Cardiac fibroblast (primary cell): ENCODE results near the gene GAA.

Experiments used
- DNase-seq, 2 donors: peaks; one replicate each; pipeline versions ENCODE4 v3.0.0 to v3.0.0-alpha.2; 2010; ENCODE audit warnings: low read depth in 2 of 2
- H3K4me3 ChIP-seq, 2 donors: replicated peaks in 1 of 2; 1 replicate in 1 of 2; 2 replicates in 1 of 2; pipeline ENCODE4 v1.5.1; 2011; ENCODE audit warnings: low read depth in 2 of 2, low read length in 2 of 2, mild to moderate bottlenecking in 2 of 2, moderate library complexity in 1 of 2
- CTCF ChIP-seq: IDR thresholded peaks from one replicate; pipeline ENCODE4 v1.5.1; 2011; ENCODE audit warnings: low read depth, mild to moderate bottlenecking, low read length, inconsistent platforms

GAA gene

DNA sequence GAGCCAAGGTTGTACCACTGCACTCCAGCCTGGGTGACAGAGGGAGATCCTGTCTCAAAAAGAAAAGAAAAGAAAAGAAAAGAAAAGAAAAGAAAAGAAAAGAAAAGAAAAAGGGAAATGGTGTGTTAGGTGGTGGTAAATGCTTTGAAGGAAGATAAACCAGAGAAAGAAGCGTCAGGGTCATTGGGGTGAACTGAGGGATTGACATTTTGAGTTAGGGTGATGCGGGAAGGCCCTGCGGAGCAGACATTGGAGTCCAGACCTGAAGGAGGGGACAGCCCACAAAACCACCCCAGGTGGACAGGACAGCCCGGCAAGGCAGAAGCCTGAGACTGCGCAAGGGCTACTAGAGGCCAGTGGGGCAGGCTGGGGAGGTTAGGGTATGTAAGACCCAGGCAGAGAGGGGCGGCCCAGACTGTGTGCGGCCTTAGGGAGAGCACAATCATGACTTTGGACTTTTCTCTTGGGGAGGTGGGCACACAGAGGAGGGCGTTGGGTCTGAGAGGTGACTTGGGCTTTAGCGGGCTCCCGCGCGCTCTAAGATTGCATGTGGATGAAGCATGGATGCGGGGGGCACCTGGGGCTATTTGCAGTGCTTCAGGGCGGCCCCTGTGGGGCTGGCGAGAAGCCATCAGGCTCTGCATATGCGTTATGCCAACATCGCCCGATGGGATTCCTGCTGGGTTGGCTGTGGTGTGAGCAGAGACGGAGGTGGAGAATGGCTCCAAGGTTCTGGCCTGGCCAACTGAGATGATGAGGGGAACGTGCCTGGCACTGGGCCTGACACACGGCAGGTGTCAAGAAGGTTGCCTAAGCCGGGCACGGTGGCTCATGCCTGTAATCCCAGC is 3.3 kb upstream of the GAA start:
- TF ChIP-seq CTCF = no peak

DNA sequence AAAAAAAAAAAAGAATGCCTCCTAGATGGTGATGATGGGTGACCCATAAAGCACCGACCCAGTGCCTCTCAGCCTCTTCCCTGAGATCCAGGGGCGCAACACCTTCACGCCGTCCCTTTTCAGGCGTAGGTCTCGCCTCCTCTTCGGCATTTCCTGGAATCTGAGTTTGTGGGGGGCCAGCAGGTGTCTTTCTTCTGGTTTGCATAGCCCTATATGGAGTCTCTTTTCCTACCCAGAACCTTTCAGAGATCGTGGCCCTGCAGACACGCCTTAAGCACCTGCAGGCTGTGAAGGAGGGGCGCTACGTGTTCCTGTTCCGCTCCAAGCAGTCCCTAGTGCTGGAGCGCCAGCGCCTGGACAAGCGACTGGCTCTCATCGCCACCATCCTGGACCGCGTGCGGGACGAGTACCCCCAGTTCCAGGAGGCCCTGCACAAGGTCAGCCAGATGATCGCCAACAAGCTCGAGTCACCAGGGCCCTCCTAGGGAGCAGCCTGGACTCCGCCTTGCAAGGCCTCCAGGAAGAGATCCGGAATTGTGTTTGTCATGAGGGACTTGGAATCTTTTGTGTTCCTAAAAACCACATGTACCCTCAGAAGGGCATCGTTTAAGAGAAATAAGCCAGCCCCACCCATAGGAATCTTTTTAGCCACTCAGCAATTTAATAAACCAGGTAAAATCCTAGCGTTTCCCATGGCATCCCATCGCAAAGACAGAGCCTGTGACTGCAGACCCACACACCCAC is 1.9 kb upstream of the GAA start:
- TF ChIP-seq CTCF = no peak
- no peak overlapping the region for H3K4me3 ChIP-seq
- DNase-seq = no peak

More for the DNA sequence above, 3.3 kb upstream of the GAA start:
- no peak for DNase-seq
- no peak overlapping the region for H3K4me3 ChIP-seq

DNA sequence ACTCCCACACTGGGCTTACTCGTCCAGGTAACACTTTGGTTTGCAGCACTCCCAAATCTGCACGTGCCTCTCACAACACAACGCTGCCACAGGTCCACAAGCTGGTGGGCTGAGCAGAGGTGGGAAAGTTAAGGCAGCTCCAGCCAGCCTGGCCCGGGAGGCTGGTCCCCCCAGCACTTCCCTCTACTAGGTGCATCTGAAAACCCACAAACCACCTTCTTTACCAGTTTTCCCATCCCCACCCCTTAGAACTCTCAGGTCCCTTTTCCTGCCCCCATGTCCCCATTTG is 1.4 kb upstream of the GAA start:
- no peak overlapping the region for H3K4me3 ChIP-seq
- no peak for TF ChIP-seq CTCF
- no peak for DNase-seq

DNA sequence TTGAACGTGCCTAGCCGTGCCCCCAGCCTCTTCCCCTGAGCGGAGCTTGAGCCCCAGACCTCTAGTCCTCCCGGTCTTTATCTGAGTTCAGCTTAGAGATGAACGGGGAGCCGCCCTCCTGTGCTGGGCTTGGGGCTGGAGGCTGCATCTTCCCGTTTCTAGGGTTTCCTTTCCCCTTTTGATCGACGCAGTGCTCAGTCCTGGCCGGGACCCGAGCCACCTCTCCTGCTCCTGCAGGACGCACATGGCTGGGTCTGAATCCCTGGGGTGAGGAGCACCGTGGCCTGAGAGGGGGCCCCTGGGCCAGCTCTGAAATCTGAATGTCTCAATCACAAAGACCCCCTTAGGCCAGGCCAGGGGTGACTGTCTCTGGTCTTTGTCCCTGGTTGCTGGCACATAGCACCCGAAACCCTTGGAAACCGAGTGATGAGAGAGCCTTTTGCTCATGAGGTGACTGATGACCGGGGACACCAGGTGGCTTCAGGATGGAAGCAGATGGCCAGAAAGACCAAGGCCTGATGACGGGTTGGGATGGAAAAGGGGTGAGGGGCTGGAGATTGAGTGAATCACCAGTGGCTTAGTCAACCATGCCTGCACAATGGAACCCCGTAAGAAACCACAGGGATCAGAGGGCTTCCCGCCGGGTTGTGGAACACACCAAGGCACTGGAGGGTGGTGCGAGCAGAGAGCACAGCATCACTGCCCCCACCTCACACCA is 724 bp downstream of the GAA start:
- peak; percentile 11 to 31 for DNase-seq
- peak overlapping the region; percentile 96 for H3K4me3 ChIP-seq
- TF ChIP-seq CTCF = no peak

GRCh38 chr17:80102664-80103448 is 1.5 kb downstream of the GAA start:
- DNase-seq = no peak
- TF ChIP-seq CTCF = no peak
- H3K4me3 ChIP-seq = no peak overlapping the region

- no peak overlapping the region for H3K4me3 ChIP-seq
- no peak for DNase-seq
- no peak for TF ChIP-seq CTCF
Measured at GRCh38 chr17:80103449-80104085, 2.2 kb downstream of the GAA start.
